Heart left ventricle (tissue), 16 donors: ENCODE results near the gene BRPF1. TPM values are rescaled to one million over a fixed set of nuclear protein-coding genes. Genes with fewer than 3 reads are reported as not detected.
A peak's percentile ranks its signal among the peaks of the same experiment; 100 is the strongest.

ENCODE experiments used
- ATAC-seq, 4 donors: fragments of 200-7000 bp; cut with Tn5 transposase; one replicate each; pipeline ENCODE4 v1.9.1; 2020 to 2022; ENCODE audit warnings: moderate library complexity in 4 of 4, mild to moderate bottlenecking in 3 of 4, moderate number of reproducible peaks in 1 of 4
- DNase-seq, 5 donors: peaks; one replicate each; pipeline ENCODE4 v3.0.0-alpha.2; 2020
- H3K27ac ChIP-seq, 12 donors: fragments of 200-600 bp; sonication (generic) in 4 of 12; one replicate each; pipeline versions ENCODE4 v1.5.0 to v1.8.0; 2016 to 2022; ENCODE audit warnings: mild to moderate bottlenecking in 2 of 12
- H3K27me3 ChIP-seq, 9 donors: fragments of 200-600 bp; sonication (generic) in 2 of 9; one replicate each; pipeline versions ENCODE4 v1.5.1 to v1.8.0; 2016 to 2022; ENCODE audit warnings: mild to moderate bottlenecking in 3 of 9
- H3K36me3 ChIP-seq, 9 donors: fragments of 200-600 bp; sonication (generic) in 2 of 9; one replicate each; pipeline versions ENCODE4 v1.5.0 to v1.8.0; 2018 to 2022; ENCODE audit warnings: mild to moderate bottlenecking in 2 of 9
- H3K4me1 ChIP-seq, 12 donors: fragments of 200-600 bp; sonication (generic) in 4 of 12; one replicate each; pipeline versions ENCODE4 v1.5.0 to v1.8.0; 2016 to 2022; ENCODE audit warnings: mild to moderate bottlenecking in 3 of 12
- H3K4me3 ChIP-seq, 12 donors: fragments of 200-600 bp; sonication (generic) in 4 of 12; one replicate each; pipeline versions ENCODE4 v1.5.0 to v1.8.0; 2017 to 2022; ENCODE audit warnings: mild to moderate bottlenecking in 9 of 12, moderate library complexity in 4 of 12
- H3K9me3 ChIP-seq, 12 donors: fragments of 200-600 bp; sonication (generic) in 4 of 12; one replicate each; pipeline versions ENCODE4 v1.5.0 to v1.8.0; 2016 to 2022; ENCODE audit warnings: mild to moderate bottlenecking in 1 of 12
- POLR2A ChIP-seq, 2 donors: fragments of 450-650 bp; IDR thresholded peaks; one replicate each; pipeline ENCODE4 v1.6.1; 2017; ENCODE audit warnings: antibody characterized with exemption in 2 of 2, mild to moderate bottlenecking in 2 of 2, moderate library complexity in 2 of 2
- WGBS, 4 donors: extraction: QIAGEN DNeasy Blood & Tissue Kit in 2 of 4; methylation state at CpG; one replicate each; pipeline versions ENCODE4 v1.1.5 to v1.1.7; 2013 to 2018; 5-methylcytosine and 5-hydroxymethylcytosine counted together
- intact Hi-C, 10 donors: fragments of 100-400 bp; cut with DNase I; formaldehyde crosslinking; loops; one replicate each; pipeline versions ENCODE4 v1.11.1 to v1.14.2; 2022
- polyA plus RNA-seq, 2 donors: library from polyadenylated mRNA; stranded (reverse); fragments of 200-250 nt; gene quantifications; one replicate each; pipeline ENCODE4 v1.2.3, GENCODE V29; 2013
- total RNA-seq, 9 donors: library from RNA; depleted of rRNA in 2 of 9; stranded (reverse); fragments of >200 nt in 2 of 9; fragmentation: NEBNext Ultra II Directional in 3 of 9; extraction: Animal tissue kit (Norgen Biotek cat#: 25700) in 3 of 9; gene quantifications; one replicate each; pipeline versions ENCODE4 v1.1.0 to v1.2.4, GENCODE V29; 2016 to 2023
- TF ChIP-seq, protein P1 (sequence below), 12 donors: fragments of 200-600 bp; sonication (generic) in 4 of 12; IDR thresholded peaks; one replicate each; pipeline versions ENCODE4 v1.5.0 to v1.8.0; 2018 to 2022; ENCODE audit warnings: antibody characterized with exemption in 12 of 12, mild to moderate bottlenecking in 5 of 12
- donor health status: ischemic (EF 13 %, LVEDD 7.1; RV severe dilation, severe dysfunction).
- donor health status: healthy with polysubstance abuse.
- donor health status: DM: no; HTN: yes; CAD: no.
- donor health status: DM: no; HTN: no; CAD: no.
- donor health status: ischemic (EF 25% LVEDD 6.9; RV normal size, moderate dysfunction).
- donor health status: ischemic (EF 25% LVEDD 5.7; RV mildly dilated, moderate dysfunction).
- donor health status: healthy.
- donor health status: DM: yes; HTN: yes; CAD: no.
- donor health status: ischemic (EF 35%, LVEDD 5.7; RV mildly dilated, moderate dysfunction).
- donor health status: nonischemic (EF 11% LVEDD 7.7; RV severe dilation, severe dysfunction).
- donor health status: DM: yes; HTN: yes; CAD: no.
- donor health status: PGD.
- donor health status: ischemic (EF 29% LVEDD 5.4; RV normal size, mild dysfunction).
- donor health status: nonischemic (EF 23%, LVEDD 6.1; RV moderate dilation, normal function).

BRPF1 gene
- total and polyA plus RNA-seq, 11 donors, result 5.5 to 17.8 (median 10.6) TPM

DNA sequence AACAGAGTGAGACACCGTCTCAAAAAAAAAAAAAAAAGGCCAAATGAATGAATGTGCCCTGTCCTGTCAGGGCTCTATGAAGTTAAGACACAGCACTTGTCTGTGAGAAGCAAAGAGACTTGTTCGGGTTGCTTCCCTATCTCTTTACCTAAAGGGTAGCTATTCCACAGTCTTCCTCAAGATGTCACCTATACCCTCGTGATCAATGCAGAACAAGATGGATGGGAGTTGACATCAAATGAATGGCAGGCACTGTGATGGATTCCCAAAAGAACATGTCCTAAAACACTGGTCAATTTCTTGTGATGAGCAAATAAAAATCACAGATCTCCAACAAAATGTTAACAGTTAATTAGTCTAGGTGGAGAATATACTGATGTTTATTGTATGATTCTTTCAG, 51.2 kb downstream of the BRPF1 start:
- Histone ChIP-seq H3K4me3 (no peak overlapping the region), H3K9me3 (no peaks in the 10 kb centered on the region), H3K36me3 (peaks cover 0 to 82% (median 75%) of the 10 kb centered on the region in 9 donors), H3K27me3 (no peaks in the 10 kb centered on the region), H3K27ac (no peak overlapping the region), H3K4me1 (peaks cover 0 to 49% (median 0%) of the 10 kb centered on the region in 12 donors)
- TF ChIP-seq, protein P1, sequence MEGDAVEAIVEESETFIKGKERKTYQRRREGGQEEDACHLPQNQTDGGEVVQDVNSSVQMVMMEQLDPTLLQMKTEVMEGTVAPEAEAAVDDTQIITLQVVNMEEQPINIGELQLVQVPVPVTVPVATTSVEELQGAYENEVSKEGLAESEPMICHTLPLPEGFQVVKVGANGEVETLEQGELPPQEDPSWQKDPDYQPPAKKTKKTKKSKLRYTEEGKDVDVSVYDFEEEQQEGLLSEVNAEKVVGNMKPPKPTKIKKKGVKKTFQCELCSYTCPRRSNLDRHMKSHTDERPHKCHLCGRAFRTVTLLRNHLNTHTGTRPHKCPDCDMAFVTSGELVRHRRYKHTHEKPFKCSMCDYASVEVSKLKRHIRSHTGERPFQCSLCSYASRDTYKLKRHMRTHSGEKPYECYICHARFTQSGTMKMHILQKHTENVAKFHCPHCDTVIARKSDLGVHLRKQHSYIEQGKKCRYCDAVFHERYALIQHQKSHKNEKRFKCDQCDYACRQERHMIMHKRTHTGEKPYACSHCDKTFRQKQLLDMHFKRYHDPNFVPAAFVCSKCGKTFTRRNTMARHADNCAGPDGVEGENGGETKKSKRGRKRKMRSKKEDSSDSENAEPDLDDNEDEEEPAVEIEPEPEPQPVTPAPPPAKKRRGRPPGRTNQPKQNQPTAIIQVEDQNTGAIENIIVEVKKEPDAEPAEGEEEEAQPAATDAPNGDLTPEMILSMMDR (IDR thresholded peaks at IDR 0.05), result peak in 5 of 12 donors; percentile 6 to 22 (median 14)
- TF ChIP-seq POLR2A (IDR thresholded peaks at IDR 0.05), result no peak
- ATAC-seq, result no peak
- intact Hi-C loops, result no loop called here
- no peak for DNase-seq
- 37 to 64% (median 53%) methylated on average over 3 of the region's 3 CpGs for WGBS, 4 donors

DNA sequence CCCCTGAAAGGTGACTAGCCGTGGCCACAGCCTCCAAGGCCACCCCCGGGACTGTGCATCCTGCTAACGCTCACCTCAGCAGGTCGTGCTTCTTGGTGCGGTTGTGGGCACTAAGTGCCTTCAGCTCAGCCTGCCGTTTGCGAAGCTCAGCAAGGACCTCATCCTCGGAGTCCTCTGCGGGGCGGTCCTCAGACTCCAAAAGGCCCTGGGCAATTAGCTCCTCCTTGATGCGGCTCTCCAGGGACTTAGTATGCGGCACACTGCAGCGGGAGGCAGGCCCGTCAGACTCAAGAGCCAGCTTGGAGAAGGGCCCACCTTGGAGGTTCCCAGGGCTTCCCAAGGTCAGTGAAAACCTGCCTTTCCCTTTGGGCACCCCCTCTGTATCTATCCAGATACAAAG, 52.4 kb downstream of the BRPF1 start:
- no peak overlapping the region for H3K4me3 ChIP-seq
- H3K9me3 ChIP-seq, result no peaks in the 10 kb centered on the region
- ATAC-seq (no peak), DNase-seq (no peak)
- 91 to 95% (median 94%) methylated on average over 12 to 14 of the region's 14 CpGs for WGBS, 4 donors
- TF ChIP-seq POLR2A (IDR thresholded peaks at IDR 0.05), result no peak
- TF ChIP-seq, protein P1 (IDR thresholded peaks at IDR 0.05), result no peak
- intact Hi-C loops, result no loop called here
- H3K27ac ChIP-seq, result no peak overlapping the region
- peaks cover 0 to 38% (median 0%) of the 10 kb centered on the region in 12 donors for H3K4me1 ChIP-seq
- H3K27me3 ChIP-seq, result no peaks in the 10 kb centered on the region
- H3K36me3 ChIP-seq, result peaks cover 0 to 91% (median 84%) of the 10 kb centered on the region in 9 donors

DNA sequence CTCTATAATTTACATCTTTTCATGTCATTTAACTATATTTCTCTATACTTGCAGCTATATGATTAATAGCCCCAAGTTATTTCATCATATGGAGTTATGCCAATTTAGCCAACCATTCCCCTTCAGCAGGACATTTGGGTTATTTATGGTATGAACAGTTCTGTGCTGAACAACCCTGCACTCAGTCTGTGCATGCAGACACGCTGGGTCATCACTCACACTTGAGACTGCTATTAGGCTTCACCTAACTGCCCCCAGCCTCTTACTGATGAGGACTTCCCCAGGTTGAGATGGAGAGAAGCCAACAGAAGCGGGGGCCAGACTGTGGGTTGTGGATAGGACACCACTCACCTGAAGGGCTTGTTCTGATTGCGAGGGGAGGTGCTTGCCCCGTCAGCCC, 53.4 kb downstream of the BRPF1 start:
- no peak overlapping the region for H3K4me3 ChIP-seq
- 88 to 98% (median 96%) methylated on average over 4 of the region's 4 CpGs for WGBS, 4 donors
- H3K36me3 ChIP-seq, result peaks cover 0 to 96% (median 91%) of the 10 kb centered on the region in 9 donors
- H3K4me1 ChIP-seq, result peaks cover 0 to 27% (median 0%) of the 10 kb centered on the region in 12 donors
- H3K27me3 ChIP-seq, result no peaks in the 10 kb centered on the region
- intact Hi-C loops, result loop anchor here in 1 of 10 donors (5.0 kb wide), 1 partner anchor 33 kb away; no protein-coding TSS in a partner anchor
- TF ChIP-seq, protein P1 (IDR thresholded peaks at IDR 0.05), result no peak
- no peak for TF ChIP-seq POLR2A (IDR thresholded peaks at IDR 0.05)
- DNase-seq (no peak), ATAC-seq (no peak)
- no peak overlapping the region for H3K27ac ChIP-seq
- H3K9me3 ChIP-seq, result no peaks in the 10 kb centered on the region

DNA sequence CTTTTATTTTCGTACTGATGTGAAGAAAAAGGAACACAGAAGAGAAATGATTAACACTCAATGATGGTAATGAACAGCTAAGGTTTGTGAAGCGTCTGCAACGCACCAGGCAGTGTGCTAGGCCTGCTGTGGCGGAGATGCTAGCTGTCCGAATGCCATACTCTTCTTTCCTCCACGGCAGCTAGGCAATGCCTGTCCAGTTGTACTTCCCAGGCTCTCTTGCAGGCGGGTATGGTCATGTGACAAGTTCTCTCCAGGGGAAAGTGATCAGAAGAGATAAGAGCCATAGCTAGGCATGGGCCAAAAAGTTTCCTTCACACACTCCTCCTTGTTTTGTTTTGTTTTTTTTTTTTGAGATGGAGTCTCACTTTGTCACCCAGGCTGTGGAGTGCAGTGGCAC, 54.1 kb downstream of the BRPF1 start:
- peaks cover 0 to 96% (median 91%) of the 10 kb centered on the region in 9 donors for H3K36me3 ChIP-seq
- 62 to 73% (median 69%) methylated on average over 7 of the region's 7 CpGs for WGBS, 4 donors
- no peak overlapping the region for H3K4me3 ChIP-seq
- H3K9me3 ChIP-seq, result no peaks in the 10 kb centered on the region
- no peak overlapping the region for H3K27ac ChIP-seq
- TF ChIP-seq, protein P1 (IDR thresholded peaks at IDR 0.05), result no peak
- no peak for TF ChIP-seq POLR2A (IDR thresholded peaks at IDR 0.05)
- ATAC-seq (peak in 3 of 4 donors; percentile 24 to 33 (median 31)), DNase-seq (no peak)
- peaks cover 0 to 25% (median 0%) of the 10 kb centered on the region in 12 donors for H3K4me1 ChIP-seq
- intact Hi-C loops, result loop anchor here in 1 of 10 donors (5.0 kb wide), 1 partner anchor 33 kb away; no protein-coding TSS in a partner anchor
- H3K27me3 ChIP-seq, result no peaks in the 10 kb centered on the region
